Panc1 (cell line): ENCODE data around the gene FUT2. TPM values are rescaled to one million over a fixed set of nuclear protein-coding genes. Genes with fewer than 3 reads are reported as not detected.
"Not testable (repeated sequence)": the region's sequence is repeated elsewhere in the genome, so short reads cannot be mapped to it uniquely, and the experiment has no call there.

ENCODE experiments used
- ATAC-seq: fragments of 200-7000 bp; cut with Tn5 transposase; 2 replicates; pipeline ENCODE4 v1.9.1; 2020; ENCODE audit warnings: mild to moderate bottlenecking, moderate library complexity
- BruUV-seq: library from RNA; stranded (reverse); fragments of 400-500 nt; replicated peaks from 2 replicates; lab custom pipeline; 2021; lab: Mats Ljungman, UMichigan
- CTCF ChIA-PET: fragments of 300-600 bp; sonication (Branson Sonifier 250); formaldehyde crosslinking; loops from one replicate; lab custom pipeline; 2022; ENCODE audit warnings: antibody characterized with exemption; lab: Charles Lee
- POLR2A ChIA-PET: fragments of 300-600 bp; sonication (Branson Sonifier 250); formaldehyde crosslinking; loops from one replicate; lab custom pipeline; 2022; ENCODE audit warnings: antibody characterized with exemption; lab: Charles Lee
- DNase-seq: peaks from one replicate; pipeline ENCODE4 v3.0.0-alpha.2; 2010; ENCODE audit warnings: low read depth, low spot score
- H3K27ac ChIP-seq: 2 replicates; pipeline ENCODE4 v1.5.1; 2011; ENCODE audit warnings: mild to moderate bottlenecking, low read length, inconsistent platforms
- H3K27me3 ChIP-seq: fragments of 200-500 bp; sonication (Bioruptor generic); 2 replicates; pipeline ENCODE4 v1.6.0; 2014; ENCODE audit warnings: low read length, inconsistent platforms; ENCODE audit not compliant: control insufficient read depth, insufficient read depth
- H3K36me3 ChIP-seq: fragments of 200-500 bp; sonication (Bioruptor generic); 2 replicates; pipeline ENCODE4 v1.5.1; 2014; ENCODE audit warnings: inconsistent platforms, mild to moderate bottlenecking, low read length, moderate library complexity; ENCODE audit not compliant: control insufficient read depth, insufficient read depth
- H3K4me1 ChIP-seq: 2 replicates; pipeline ENCODE4 v1.5.1; 2011; ENCODE audit warnings: inconsistent platforms, mild to moderate bottlenecking, low read length, moderate library complexity; ENCODE audit not compliant: control insufficient read depth, insufficient read depth
- H3K4me3 ChIP-seq, 2 experiments: 2 replicates each; pipeline ENCODE4 v1.5.1; 2011 to 2012; ENCODE audit warnings: low read depth in 2 of 2, low read length in 2 of 2, mild to moderate bottlenecking in 2 of 2, inconsistent platforms in 1 of 2, moderate library complexity in 1 of 2
- H3K9me3 ChIP-seq: fragments of 200-500 bp; sonication (Bioruptor generic); 2 replicates; pipeline ENCODE4 v1.5.1; 2014; ENCODE audit warnings: low read depth, mild to moderate bottlenecking, inconsistent platforms, low read length, moderate library complexity; ENCODE audit not compliant: control insufficient read depth, insufficient read depth
- POLR2AphosphoS5 ChIP-seq: IDR thresholded peaks from 2 replicates; pipeline ENCODE4 v1.6.1; 2012; ENCODE audit warnings: mild to moderate bottlenecking, low read depth, low read length, moderate library complexity
- SIN3A ChIP-seq: IDR thresholded peaks from 2 replicates; pipeline ENCODE4 v1.6.1; 2012; ENCODE audit warnings: low read depth, mild to moderate bottlenecking, low read length, moderate library complexity, borderline replicate concordance; ENCODE audit not compliant: insufficient read depth
- TCF7L2 ChIP-seq: IDR thresholded peaks from 2 replicates; pipeline ENCODE4 v1.6.1; 2011; ENCODE audit warnings: mild to moderate bottlenecking, low read depth, low read length, inconsistent platforms
- in situ Hi-C: cut with HindIII; loops from 2 replicates; pipeline ENCODE4 v1.10.0; 2016; ENCODE audit warnings: low sequenced_read_pairs, low pct_unique_long_range_greater_than_20kb
- intact Hi-C: fragments of 100-400 bp; cut with micrococcal nuclease; formaldehyde crosslinking; loops from one replicate; pipeline ENCODE4 v1.10.0; 2022; ENCODE audit not compliant: unreplicated experiment
- total RNA-seq: library from RNA; stranded (reverse); gene quantifications from one replicate; pipeline ENCODE4 v1.2.1, GENCODE V29; 2021; ENCODE audit not compliant: unreplicated experiment
- TF ChIP-seq, protein P1 (sequence below): fragments of 450-650 bp; IDR thresholded peaks from 2 replicates; pipeline ENCODE4 v1.5.1; 2017; ENCODE audit warnings: mild to moderate bottlenecking
- TF ChIP-seq, protein P2 (sequence below), 2 experiments: IDR thresholded peaks; 2 replicates each; pipeline ENCODE4 v1.6.1; 2011 to 2012; ENCODE audit warnings: low read depth in 2 of 2, control low read depth in 1 of 2, low read length in 1 of 2, mild to moderate bottlenecking in 1 of 2, moderate library complexity in 1 of 2; ENCODE audit not compliant: insufficient read depth in 1 of 2

Gene FUT2
- total RNA-seq, 1 experiment from 2014 or later: 0.08 TPM

- TF ChIP-seq, protein P1, sequence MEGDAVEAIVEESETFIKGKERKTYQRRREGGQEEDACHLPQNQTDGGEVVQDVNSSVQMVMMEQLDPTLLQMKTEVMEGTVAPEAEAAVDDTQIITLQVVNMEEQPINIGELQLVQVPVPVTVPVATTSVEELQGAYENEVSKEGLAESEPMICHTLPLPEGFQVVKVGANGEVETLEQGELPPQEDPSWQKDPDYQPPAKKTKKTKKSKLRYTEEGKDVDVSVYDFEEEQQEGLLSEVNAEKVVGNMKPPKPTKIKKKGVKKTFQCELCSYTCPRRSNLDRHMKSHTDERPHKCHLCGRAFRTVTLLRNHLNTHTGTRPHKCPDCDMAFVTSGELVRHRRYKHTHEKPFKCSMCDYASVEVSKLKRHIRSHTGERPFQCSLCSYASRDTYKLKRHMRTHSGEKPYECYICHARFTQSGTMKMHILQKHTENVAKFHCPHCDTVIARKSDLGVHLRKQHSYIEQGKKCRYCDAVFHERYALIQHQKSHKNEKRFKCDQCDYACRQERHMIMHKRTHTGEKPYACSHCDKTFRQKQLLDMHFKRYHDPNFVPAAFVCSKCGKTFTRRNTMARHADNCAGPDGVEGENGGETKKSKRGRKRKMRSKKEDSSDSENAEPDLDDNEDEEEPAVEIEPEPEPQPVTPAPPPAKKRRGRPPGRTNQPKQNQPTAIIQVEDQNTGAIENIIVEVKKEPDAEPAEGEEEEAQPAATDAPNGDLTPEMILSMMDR: no peak
- no peak for TF ChIP-seq POLR2AphosphoS5
- no peak for TF ChIP-seq TCF7L2
- no peak for TF ChIP-seq SIN3A
- TF ChIP-seq, protein P2, sequence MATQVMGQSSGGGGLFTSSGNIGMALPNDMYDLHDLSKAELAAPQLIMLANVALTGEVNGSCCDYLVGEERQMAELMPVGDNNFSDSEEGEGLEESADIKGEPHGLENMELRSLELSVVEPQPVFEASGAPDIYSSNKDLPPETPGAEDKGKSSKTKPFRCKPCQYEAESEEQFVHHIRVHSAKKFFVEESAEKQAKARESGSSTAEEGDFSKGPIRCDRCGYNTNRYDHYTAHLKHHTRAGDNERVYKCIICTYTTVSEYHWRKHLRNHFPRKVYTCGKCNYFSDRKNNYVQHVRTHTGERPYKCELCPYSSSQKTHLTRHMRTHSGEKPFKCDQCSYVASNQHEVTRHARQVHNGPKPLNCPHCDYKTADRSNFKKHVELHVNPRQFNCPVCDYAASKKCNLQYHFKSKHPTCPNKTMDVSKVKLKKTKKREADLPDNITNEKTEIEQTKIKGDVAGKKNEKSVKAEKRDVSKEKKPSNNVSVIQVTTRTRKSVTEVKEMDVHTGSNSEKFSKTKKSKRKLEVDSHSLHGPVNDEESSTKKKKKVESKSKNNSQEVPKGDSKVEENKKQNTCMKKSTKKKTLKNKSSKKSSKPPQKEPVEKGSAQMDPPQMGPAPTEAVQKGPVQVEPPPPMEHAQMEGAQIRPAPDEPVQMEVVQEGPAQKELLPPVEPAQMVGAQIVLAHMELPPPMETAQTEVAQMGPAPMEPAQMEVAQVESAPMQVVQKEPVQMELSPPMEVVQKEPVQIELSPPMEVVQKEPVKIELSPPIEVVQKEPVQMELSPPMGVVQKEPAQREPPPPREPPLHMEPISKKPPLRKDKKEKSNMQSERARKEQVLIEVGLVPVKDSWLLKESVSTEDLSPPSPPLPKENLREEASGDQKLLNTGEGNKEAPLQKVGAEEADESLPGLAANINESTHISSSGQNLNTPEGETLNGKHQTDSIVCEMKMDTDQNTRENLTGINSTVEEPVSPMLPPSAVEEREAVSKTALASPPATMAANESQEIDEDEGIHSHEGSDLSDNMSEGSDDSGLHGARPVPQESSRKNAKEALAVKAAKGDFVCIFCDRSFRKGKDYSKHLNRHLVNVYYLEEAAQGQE (IDR thresholded peaks at IDR 0.05; ENCODE audit: insufficient read depth in 1 of 2, low read depth in 2 of 2, low read length in 1 of 2): no peak
- Histone ChIP-seq H3K9me3 (no peaks in the 10 kb centered on the region), H3K4me3 (peak overlapping the region; percentile 61 to 66), H3K36me3 (no peaks in the 10 kb centered on the region; the same call in 1 of the 2 replicates), H3K4me1 (no peaks in the 10 kb centered on the region; the same call in 1 of the 2 replicates), H3K27me3 (no peaks in the 10 kb centered on the region), H3K27ac (peak overlapping the region; percentile 91)
- ATAC-seq: no peak
- in situ Hi-C loops (no loop called here), intact Hi-C loops (no loop called here)
- ChIA-PET CTCF (interaction anchor here (0.7 kb wide), 1 partner anchor 28 kb away, joined by 9 read pairs; no protein-coding TSS in a partner anchor), POLR2A (interaction anchor here (0.5 to 0.7 kb wide), 2 partner anchors 10 to 646 kb away, joined by 3 to 13 read pairs; no protein-coding TSS in a partner anchor)
- DNase-seq: no peak
- no TSS peak for BruUV-seq
These were observed 20.0 kb downstream of the FUT2 start for GRCh38 chr19:48715681-48716171.

DNA sequence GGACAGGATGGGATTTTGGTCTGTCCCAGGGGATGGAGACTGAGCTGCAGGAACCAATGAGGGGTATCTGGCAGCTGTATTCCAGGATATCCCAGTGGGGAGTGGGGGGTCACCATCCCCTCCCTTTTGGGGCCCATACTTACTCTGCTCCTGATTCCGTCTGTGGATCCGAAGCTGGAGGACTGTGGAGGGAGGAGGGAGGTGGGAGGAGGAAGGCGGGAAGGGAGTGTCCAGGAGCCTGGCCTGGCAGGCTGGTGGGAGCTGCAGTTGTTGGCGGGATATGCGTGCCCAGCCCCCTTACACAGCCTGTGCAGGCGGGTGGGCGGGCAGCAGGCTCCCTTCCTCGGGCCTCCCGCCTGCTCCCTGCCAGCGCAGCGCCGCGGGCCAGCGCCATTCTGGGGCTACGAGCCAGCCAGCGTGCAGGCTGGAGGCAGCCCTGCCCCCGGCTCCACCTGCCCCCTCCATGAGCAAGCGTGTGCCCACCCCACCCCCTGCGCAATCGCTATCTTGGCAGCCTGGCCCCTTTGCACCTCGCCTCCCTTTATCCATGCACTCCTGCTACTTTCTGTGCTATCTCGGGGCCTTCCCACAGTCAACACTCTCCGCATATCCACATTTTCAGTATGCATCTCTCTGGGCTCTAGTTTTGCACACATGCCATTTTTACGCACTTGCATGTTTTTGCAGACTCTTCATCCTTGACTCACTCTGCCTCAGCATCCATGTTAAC is 21.0 kb downstream of the FUT2 start:
- DNase-seq (no peak), ATAC-seq (no peak)
- Histone ChIP-seq H3K27me3 (no peaks in the 10 kb centered on the region), H3K27ac (peak overlapping the region; percentile 71), H3K9me3 (no peaks in the 10 kb centered on the region), H3K36me3 (no peaks in the 10 kb centered on the region; the same call in 1 of the 2 replicates), H3K4me1 (no peaks in the 10 kb centered on the region; the same call in 1 of the 2 replicates), H3K4me3 (peak overlapping the region; percentile 46 to 66)
- BruUV-seq: no TSS peak
- intact Hi-C loops: no loop called here
- in situ Hi-C loops: no loop called here
- POLR2A ChIA-PET: interaction anchor here (0.7 kb wide), 1 partner anchor 10 kb away, joined by 6 read pairs; no protein-coding TSS in a partner anchor
- TF ChIP-seq, protein P2 (IDR thresholded peaks at IDR 0.05; ENCODE audit: insufficient read depth in 1 of 2, low read depth in 2 of 2, low read length in 1 of 2): no peak
- TF ChIP-seq TCF7L2: no peak
- TF ChIP-seq POLR2AphosphoS5: no peak; the same call in 1 of the 2 replicates
- TF ChIP-seq SIN3A: no peak
- CTCF ChIA-PET: interaction anchor here (0.6 kb wide), 2 partner anchors 16 to 254 kb away, joined by 3 to 4 read pairs; no protein-coding TSS in a partner anchor

GRCh38 chr19:48718106-48718505 is 22.3 kb downstream of the FUT2 start:
- ATAC-seq, H3K27me3 ChIP-seq, in situ Hi-C loops, H3K36me3 ChIP-seq, H3K4me3 ChIP-seq, DNase-seq, H3K9me3 ChIP-seq, POLR2A ChIA-PET, CTCF ChIA-PET, H3K27ac ChIP-seq, BruUV-seq, H3K4me1 ChIP-seq, intact Hi-C loops: not testable (repeated sequence)
